Left lung (tissue), 10 donors: ENCODE measurements around the gene CA12. TPM values are rescaled to one million over a fixed set of nuclear protein-coding genes. Genes with fewer than 3 reads are reported as not detected.

ENCODE experiments used
- ATAC-seq: fragments of 200-7000 bp; cut with Tn5 transposase; one replicate; pipeline ENCODE4 v1.9.1; 2020; ENCODE audit warnings: moderate library complexity
- DNase-seq, 4 donors: peaks; one replicate each; pipeline ENCODE4 v3.0.0-alpha.2; 2013 to 2020
- H3K27ac ChIP-seq, 2 donors: fragments of 200-600 bp; sonication (generic) in 1 of 2; one replicate each; pipeline versions ENCODE4 v1.5.0 to v1.8.0; 2020 to 2021
- H3K27me3 ChIP-seq, 2 donors: fragments of 200-600 bp; sonication (generic) in 1 of 2; one replicate each; pipeline versions ENCODE4 v1.5.0 to v1.8.0; 2020 to 2021
- H3K36me3 ChIP-seq, 2 donors: fragments of 200-600 bp; sonication (generic) in 1 of 2; one replicate each; pipeline versions ENCODE4 v1.5.0 to v1.8.0; 2020 to 2021
- H3K4me1 ChIP-seq, 2 donors: fragments of 200-600 bp; one replicate each; pipeline ENCODE4 v1.8.0; 2021
- H3K4me3 ChIP-seq, 2 donors: fragments of 200-600 bp; sonication (generic) in 1 of 2; one replicate each; pipeline versions ENCODE4 v1.5.0 to v1.8.0; 2020 to 2021; ENCODE audit warnings: mild to moderate bottlenecking in 1 of 2
- H3K9me3 ChIP-seq, 2 donors: fragments of 200-600 bp; sonication (generic) in 1 of 2; one replicate each; pipeline versions ENCODE4 v1.5.0 to v1.8.0; 2020 to 2021
- intact Hi-C, 2 donors: fragments of 100-400 bp; cut with DNase I; formaldehyde crosslinking; loops; one replicate each; pipeline versions ENCODE4 v1.11.2 to v1.14.2; 2022
- polyA plus RNA-seq, 6 donors: library from polyadenylated mRNA; unstranded; fragments of 120-200 nt; gene quantifications; one replicate each; pipeline ENCODE4 v1.2.1, GENCODE V29; 2013; ENCODE audit not compliant: insufficient read length in 6 of 6
- total RNA-seq, 2 donors: library from RNA; stranded (reverse); fragmentation: NEBNext Ultra II Directional; extraction: Animal tissue kit (Norgen Biotek cat#: 25700); gene quantifications; one replicate each; pipeline ENCODE4 v1.2.1, GENCODE V29; 2021
- TF ChIP-seq, protein P1 (sequence below), 2 donors: fragments of 200-600 bp; sonication (generic) in 1 of 2; IDR thresholded peaks; one replicate each; pipeline versions ENCODE4 v1.5.0 to v1.8.0; 2021; ENCODE audit warnings: antibody characterized with exemption in 2 of 2
- donor health status: DM: no; HTN: yes; CAD: no.
- donor health status: DM: no; HTN: no; CAD: no.

Gene CA12
- total and polyA plus RNA-seq, 8 donors = 1.6 to 20.5 (median 5.6) TPM

DNA sequence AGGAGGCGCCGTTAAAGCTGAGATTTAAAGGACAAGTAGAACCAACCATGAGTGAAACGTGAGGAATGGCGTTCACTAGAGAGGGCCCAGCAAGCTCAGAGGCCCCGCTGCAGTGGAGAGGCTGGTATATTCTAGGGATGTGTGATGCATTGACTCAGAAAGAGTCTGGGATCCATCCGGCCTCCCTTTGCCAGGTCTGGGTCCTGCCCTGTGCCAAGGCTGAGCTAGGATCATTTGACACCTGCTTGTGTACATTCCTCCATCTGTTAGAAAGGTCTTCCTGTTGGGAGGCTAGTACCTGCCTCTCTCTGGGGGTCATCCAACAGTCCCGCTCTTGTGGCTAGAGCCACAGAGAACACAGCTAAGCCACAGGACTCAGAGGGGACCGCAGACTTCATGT is 28.4 kb downstream of the CA12 start:
- intact Hi-C loops = no loop called here
- DNase-seq (no peak), ATAC-seq (no peak)
- Histone ChIP-seq H3K4me3 (no peak overlapping the region), H3K4me1 (peaks cover under 1 to 5% of the 10 kb centered on the region in 2 donors), H3K36me3 (no peaks in the 10 kb centered on the region), H3K9me3 (no peaks in the 10 kb centered on the region), H3K27ac (no peak overlapping the region), H3K27me3 (no peaks in the 10 kb centered on the region)
- TF ChIP-seq, protein P1, sequence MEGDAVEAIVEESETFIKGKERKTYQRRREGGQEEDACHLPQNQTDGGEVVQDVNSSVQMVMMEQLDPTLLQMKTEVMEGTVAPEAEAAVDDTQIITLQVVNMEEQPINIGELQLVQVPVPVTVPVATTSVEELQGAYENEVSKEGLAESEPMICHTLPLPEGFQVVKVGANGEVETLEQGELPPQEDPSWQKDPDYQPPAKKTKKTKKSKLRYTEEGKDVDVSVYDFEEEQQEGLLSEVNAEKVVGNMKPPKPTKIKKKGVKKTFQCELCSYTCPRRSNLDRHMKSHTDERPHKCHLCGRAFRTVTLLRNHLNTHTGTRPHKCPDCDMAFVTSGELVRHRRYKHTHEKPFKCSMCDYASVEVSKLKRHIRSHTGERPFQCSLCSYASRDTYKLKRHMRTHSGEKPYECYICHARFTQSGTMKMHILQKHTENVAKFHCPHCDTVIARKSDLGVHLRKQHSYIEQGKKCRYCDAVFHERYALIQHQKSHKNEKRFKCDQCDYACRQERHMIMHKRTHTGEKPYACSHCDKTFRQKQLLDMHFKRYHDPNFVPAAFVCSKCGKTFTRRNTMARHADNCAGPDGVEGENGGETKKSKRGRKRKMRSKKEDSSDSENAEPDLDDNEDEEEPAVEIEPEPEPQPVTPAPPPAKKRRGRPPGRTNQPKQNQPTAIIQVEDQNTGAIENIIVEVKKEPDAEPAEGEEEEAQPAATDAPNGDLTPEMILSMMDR (IDR thresholded peaks at IDR 0.05) = no peak

DNA sequence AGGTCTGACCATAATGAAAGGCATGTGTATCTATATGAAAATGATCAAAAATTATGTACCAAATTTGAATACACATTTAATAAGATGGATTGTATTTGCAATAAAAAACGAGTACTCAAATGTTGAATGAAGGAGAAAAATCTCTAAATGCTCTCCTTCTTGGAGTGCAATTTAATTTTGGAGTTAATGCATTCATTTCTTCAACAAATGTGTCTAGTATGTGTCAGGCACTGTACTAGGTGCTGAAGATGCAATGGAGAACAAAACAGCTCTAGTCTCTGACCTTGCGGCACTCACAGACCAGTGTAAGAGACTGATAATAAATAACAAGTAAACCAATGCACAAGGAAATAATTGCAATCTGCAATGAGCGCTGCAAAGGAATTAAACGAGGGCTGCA is 28.8 kb downstream of the CA12 start:
- no peak overlapping the region for H3K27ac ChIP-seq
- TF ChIP-seq, protein P1 (IDR thresholded peaks at IDR 0.05) = no peak
- no peak overlapping the region for H3K4me3 ChIP-seq
- no peaks in the 10 kb centered on the region for H3K27me3 ChIP-seq
- ATAC-seq = no peak
- no peak for DNase-seq
- H3K9me3 ChIP-seq = no peaks in the 10 kb centered on the region
- H3K36me3 ChIP-seq = no peaks in the 10 kb centered on the region
- peaks cover 3 to 6% of the 10 kb centered on the region in 2 donors for H3K4me1 ChIP-seq
- intact Hi-C loops = no loop called here

DNA sequence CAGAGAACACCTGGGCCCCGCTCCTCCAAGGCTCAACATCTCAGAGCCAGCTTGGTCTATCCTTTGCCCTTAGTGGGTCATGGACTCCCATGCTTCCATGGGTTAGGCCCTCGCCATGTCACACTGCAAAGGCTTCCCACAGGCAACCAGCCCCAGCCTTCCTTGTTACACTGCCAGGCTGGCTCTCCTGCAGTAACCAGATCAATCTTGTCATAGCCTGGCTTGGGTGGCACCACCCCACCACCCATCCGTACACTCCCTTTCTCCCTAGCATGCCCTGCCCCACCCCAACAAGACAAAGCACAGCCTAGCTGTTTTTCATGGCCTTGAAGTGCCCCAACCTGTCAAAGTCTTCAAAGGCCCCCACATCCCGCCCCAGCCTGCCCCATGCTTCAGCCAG is 30.5 kb downstream of the CA12 start:
- DNase-seq (no peak), ATAC-seq (no peak)
- Histone ChIP-seq H3K27ac (no peak overlapping the region), H3K4me1 (peaks cover 3 to 6% of the 10 kb centered on the region in 2 donors), H3K4me3 (no peak overlapping the region), H3K9me3 (no peaks in the 10 kb centered on the region), H3K27me3 (no peaks in the 10 kb centered on the region), H3K36me3 (no peaks in the 10 kb centered on the region)
- intact Hi-C loops = no loop called here
- TF ChIP-seq, protein P1 (IDR thresholded peaks at IDR 0.05) = no peak

DNA sequence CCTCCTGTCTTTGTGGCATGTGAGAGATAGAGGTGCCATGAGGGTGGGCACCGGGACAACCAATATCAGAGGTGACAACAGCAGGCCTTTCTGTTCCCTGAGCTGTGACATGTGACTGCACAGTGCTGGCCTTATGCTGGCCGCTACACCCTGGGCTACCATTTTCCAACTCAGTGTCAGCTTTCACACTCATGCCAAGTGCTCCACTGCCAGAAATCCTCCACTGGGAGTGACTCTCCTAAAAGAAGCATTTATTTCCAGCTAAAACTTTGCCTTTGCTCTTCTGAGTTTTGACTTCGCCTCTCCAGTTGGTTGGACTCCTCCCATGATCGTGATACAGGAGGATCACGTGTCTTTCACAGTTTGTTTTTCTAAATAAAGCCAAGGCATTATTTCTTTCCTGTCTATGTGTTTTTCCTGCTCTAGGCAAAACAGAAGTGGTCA is 31.4 kb downstream of the CA12 start:
- Histone ChIP-seq H3K27ac (no peak overlapping the region), H3K27me3 (no peaks in the 10 kb centered on the region), H3K4me3 (no peak overlapping the region), H3K9me3 (no peaks in the 10 kb centered on the region), H3K4me1 (peaks cover 3 to 6% of the 10 kb centered on the region in 2 donors), H3K36me3 (no peaks in the 10 kb centered on the region)
- ATAC-seq (peak; percentile 7), DNase-seq (no peak)
- TF ChIP-seq, protein P1 (IDR thresholded peaks at IDR 0.05) = no peak
- intact Hi-C loops = no loop called here

DNA sequence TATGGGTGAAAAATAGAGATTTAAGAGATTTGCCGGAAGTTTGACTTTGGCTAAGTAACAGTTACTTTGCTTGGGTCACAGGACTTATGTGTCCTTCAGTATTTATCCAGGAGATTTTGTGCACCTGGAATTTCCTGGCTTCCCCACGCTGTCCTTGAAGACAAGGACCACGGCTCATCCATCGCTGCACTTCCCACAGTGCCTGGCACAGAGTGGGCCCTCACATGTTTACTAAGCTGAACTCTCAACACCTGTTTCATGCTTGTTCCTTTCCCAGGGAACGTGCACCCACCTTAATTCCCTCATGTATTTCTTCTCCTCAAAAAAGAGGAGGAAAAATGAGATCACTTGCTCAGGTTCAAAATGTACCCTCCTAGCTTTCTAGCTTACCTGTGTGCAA is 32.0 kb downstream of the CA12 start:
- no peaks in the 10 kb centered on the region for H3K9me3 ChIP-seq
- H3K4me3 ChIP-seq = no peak overlapping the region
- ATAC-seq (no peak), DNase-seq (no peak)
- H3K27me3 ChIP-seq = no peaks in the 10 kb centered on the region
- no peaks in the 10 kb centered on the region for H3K36me3 ChIP-seq
- TF ChIP-seq, protein P1 (IDR thresholded peaks at IDR 0.05) = no peak
- H3K27ac ChIP-seq = no peak overlapping the region
- intact Hi-C loops = no loop called here
- peaks cover 3 to 6% of the 10 kb centered on the region in 2 donors for H3K4me1 ChIP-seq
